GM19395 (cell line): ENCODE data around the gene SETD2.

ENCODE experiments used
- ATAC-seq: cut with Tn5 transposase; IDR thresholded peaks from one replicate; pipeline ENCODE4 v1.9.1; 2021; ENCODE audit warnings: mild to moderate bottlenecking, moderate library complexity; ENCODE audit not compliant: unreplicated experiment

The SETD2 gene

DNA sequence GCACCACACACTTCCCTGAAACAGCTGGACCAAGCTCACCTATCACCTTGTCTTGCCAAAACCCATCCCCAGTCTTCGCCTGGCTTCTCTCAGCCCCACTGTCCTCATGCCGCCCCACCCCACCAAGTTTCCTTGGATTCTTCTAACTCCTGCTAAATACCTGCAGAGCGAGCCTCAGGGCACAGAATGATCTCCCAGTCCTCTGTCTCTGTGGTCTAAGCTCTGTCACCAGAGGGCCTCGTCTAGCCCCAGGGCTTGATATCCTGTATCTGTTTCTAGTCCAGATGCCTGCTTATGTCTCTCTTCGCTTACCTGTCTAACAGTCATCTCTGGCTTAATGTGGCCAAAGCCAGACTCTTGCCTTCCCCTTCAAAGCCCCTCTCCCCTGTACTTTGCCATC, 197.1 kb downstream of the SETD2 start:
- no peak for ATAC-seq
